HEK293 (cell line): ENCODE results near the gene APOO.

Source experiments
- CTCF ChIA-PET: fragments of 350-600 bp; formaldehyde crosslinking; extraction: SDS; loops from one replicate; lab custom pipeline; 2021; ENCODE audit warnings: antibody characterized with exemption; lab: Yijun Ruan, JAX
- POLR2A ChIA-PET: fragments of 300-600 bp; formaldehyde crosslinking; extraction: SDS; loops from one replicate; lab custom pipeline; 2020; ENCODE audit warnings: antibody characterized with exemption, inconsistent platforms; lab: Yijun Ruan, JAX
- H3K27ac ChIP-seq: fragments of 200-500 bp; sonication (Bioruptor generic); 2 replicates; pipeline ENCODE4 v1.5.1; 2014; ENCODE audit warnings: low read depth, low read length, control low read depth, inconsistent platforms; ENCODE audit errors: extremely low read depth
- H3K36me3 ChIP-seq, 2 experiments: fragments of 200-500 bp in 1 of 2; sonication (Bioruptor generic) in 1 of 2; 1 replicate in 1 of 2; 2 replicates in 1 of 2; pipeline ENCODE4 v1.5.1; 2014 to 2017; ENCODE audit warnings: inconsistent platforms in 2 of 2, low read length in 2 of 2; ENCODE audit not compliant: control insufficient read depth in 2 of 2, insufficient read depth in 1 of 2
- H3K4me1 ChIP-seq: fragments of 200-500 bp; sonication (Bioruptor generic); 2 replicates; pipeline ENCODE4 v1.5.1; 2014; ENCODE audit warnings: mild to moderate bottlenecking, low read length, inconsistent platforms; ENCODE audit not compliant: control insufficient read depth, insufficient read depth
- H3K4me3 ChIP-seq: 2 replicates; pipeline ENCODE4 v1.5.1; 2011; ENCODE audit warnings: low read depth, mild to moderate bottlenecking, control low read depth, low read length, moderate library complexity
- H3K9me3 ChIP-seq: fragments of 200-500 bp; sonication (Bioruptor generic); 2 replicates; pipeline ENCODE4 v1.5.1; 2014; ENCODE audit warnings: low read depth, low read length, inconsistent platforms; ENCODE audit not compliant: control insufficient read depth, insufficient read depth
- AEBP2 ChIP-seq: fragments of 450-650 bp; formaldehyde crosslinking; IDR thresholded peaks from 2 replicates; pipeline ENCODE4 v1.5.1; 2016; ENCODE audit warnings: missing biosample characterization, missing genetic modification characterization, borderline replicate concordance
- BCL11A ChIP-seq: fragments of 450-650 bp; formaldehyde crosslinking; IDR thresholded peaks from 2 replicates; pipeline ENCODE4 v1.5.1; 2016; ENCODE audit warnings: low read depth, missing biosample characterization, missing genetic modification characterization
- BCL11B ChIP-seq: fragments of 450-650 bp; formaldehyde crosslinking; IDR thresholded peaks from 2 replicates; pipeline ENCODE4 v1.5.1; 2016; ENCODE audit warnings: low read depth, missing biosample characterization, missing genetic modification characterization
- BCL6B ChIP-seq: fragments of 450-650 bp; formaldehyde crosslinking; IDR thresholded peaks from 2 replicates; pipeline ENCODE4 v1.5.1; 2017; ENCODE audit warnings: missing biosample characterization, missing genetic modification characterization
- GLI4 ChIP-seq: fragments of 450-650 bp; formaldehyde crosslinking; IDR thresholded peaks from 2 replicates; pipeline ENCODE4 v1.5.1; 2016; ENCODE audit warnings: missing biosample characterization, missing genetic modification characterization
- KLF9 ChIP-seq: fragments of 450-650 bp; formaldehyde crosslinking; IDR thresholded peaks from 2 replicates; pipeline ENCODE4 v1.5.1; 2016; ENCODE audit warnings: missing biosample characterization, missing genetic modification characterization, low read depth
- SALL2 ChIP-seq: fragments of 450-650 bp; formaldehyde crosslinking; IDR thresholded peaks from 2 replicates; pipeline ENCODE4 v1.5.0; 2017; ENCODE audit warnings: missing biosample characterization, mild to moderate bottlenecking, missing genetic modification characterization, borderline replicate concordance
- ZBTB17 ChIP-seq: fragments of 450-650 bp; formaldehyde crosslinking; IDR thresholded peaks from 2 replicates; pipeline ENCODE4 v1.5.1; 2016; ENCODE audit warnings: missing biosample characterization, missing genetic modification characterization
- ZBTB44 ChIP-seq: fragments of 450-650 bp; IDR thresholded peaks from 2 replicates; pipeline ENCODE4 v1.5.1; 2018; ENCODE audit warnings: missing biosample characterization, mild to moderate bottlenecking, missing genetic modification characterization
- ZIC2 ChIP-seq: fragments of 450-650 bp; formaldehyde crosslinking; IDR thresholded peaks from 2 replicates; pipeline ENCODE4 v1.5.1; 2016; ENCODE audit warnings: missing biosample characterization, missing genetic modification characterization
- ZNF132 ChIP-seq: fragments of 450-650 bp; formaldehyde crosslinking; IDR thresholded peaks from 2 replicates; pipeline ENCODE4 v1.5.1; 2017; ENCODE audit warnings: missing biosample characterization, missing genetic modification characterization, borderline replicate concordance
- ZNF133 ChIP-seq: fragments of 450-650 bp; formaldehyde crosslinking; IDR thresholded peaks from 2 replicates; pipeline ENCODE4 v1.5.1; 2016; ENCODE audit warnings: missing biosample characterization, missing genetic modification characterization
- ZNF157 ChIP-seq: fragments of 450-650 bp; formaldehyde crosslinking; IDR thresholded peaks from 2 replicates; pipeline ENCODE4 v1.5.1; 2016; ENCODE audit warnings: missing biosample characterization, missing genetic modification characterization
- ZNF18 ChIP-seq: fragments of 450-650 bp; formaldehyde crosslinking; IDR thresholded peaks from 2 replicates; pipeline ENCODE4 v1.5.1; 2016; ENCODE audit warnings: missing biosample characterization, missing genetic modification characterization
- ZNF248 ChIP-seq: fragments of 450-650 bp; formaldehyde crosslinking; IDR thresholded peaks from 2 replicates; pipeline ENCODE4 v1.5.1; 2017; ENCODE audit warnings: missing biosample characterization, missing genetic modification characterization
- ZNF354C ChIP-seq: fragments of 450-650 bp; formaldehyde crosslinking; IDR thresholded peaks from 2 replicates; pipeline ENCODE4 v1.5.1; 2016; ENCODE audit warnings: missing biosample characterization, missing genetic modification characterization, low read depth, borderline replicate concordance
- ZNF404 ChIP-seq: fragments of 450-650 bp; formaldehyde crosslinking; IDR thresholded peaks from 2 replicates; pipeline ENCODE4 v1.5.1; 2017; ENCODE audit warnings: missing biosample characterization, missing genetic modification characterization
- ZNF501 ChIP-seq: fragments of 450-650 bp; formaldehyde crosslinking; IDR thresholded peaks from 2 replicates; pipeline ENCODE4 v1.5.1; 2016; ENCODE audit warnings: missing biosample characterization, missing genetic modification characterization
- ZNF560 ChIP-seq: fragments of 450-650 bp; formaldehyde crosslinking; IDR thresholded peaks from 2 replicates; pipeline ENCODE4 v1.5.1; 2017; ENCODE audit warnings: missing biosample characterization, missing genetic modification characterization, borderline replicate concordance
- ZNF600 ChIP-seq: fragments of 450-650 bp; formaldehyde crosslinking; IDR thresholded peaks from 2 replicates; pipeline ENCODE4 v1.5.1; 2016; ENCODE audit warnings: missing biosample characterization, missing genetic modification characterization
- ZNF629 ChIP-seq: fragments of 450-650 bp; formaldehyde crosslinking; IDR thresholded peaks from 2 replicates; pipeline ENCODE4 v1.5.1; 2017; ENCODE audit warnings: missing biosample characterization, missing genetic modification characterization
- ZNF747 ChIP-seq: fragments of 450-650 bp; formaldehyde crosslinking; IDR thresholded peaks from 2 replicates; pipeline ENCODE4 v1.5.1; 2016; ENCODE audit warnings: missing biosample characterization, missing genetic modification characterization
- ZNF785 ChIP-seq: fragments of 450-650 bp; formaldehyde crosslinking; IDR thresholded peaks from 2 replicates; pipeline ENCODE4 v1.5.1; 2016; ENCODE audit warnings: missing biosample characterization, missing genetic modification characterization
- ZSCAN23 ChIP-seq: fragments of 450-650 bp; formaldehyde crosslinking; IDR thresholded peaks from 2 replicates; pipeline ENCODE4 v1.5.1; 2016; ENCODE audit warnings: missing biosample characterization, missing genetic modification characterization

Gene APOO

GRCh38 chrX:23854945-23855344 lies 52.8 kb downstream of the APOO start (continued):
- TF ChIP-seq ZNF404 (tag by site-specific recombination) (no peak), GLI4 (tag by site-specific recombination) (no peak), ZBTB44 (tag by site-specific recombination) (no peak), ZNF157 (no peak), ZNF600 (no peak), ZNF747 (no peak), ZNF132 (no peak)

GRCh38 chrX:23854122-23854521 lies 53.6 kb downstream of the APOO start:
- no peak for TF ChIP-seq ZNF629 (tag by site-specific recombination)
- no peak for TF ChIP-seq ZNF785 (tag by site-specific recombination)
- TF ChIP-seq BCL6B (tag by site-specific recombination): no peak
- TF ChIP-seq ZNF248 (tag by site-specific recombination): no peak
- TF ChIP-seq ZBTB17 (tag by site-specific recombination): no peak
- no peak for TF ChIP-seq ZNF560 (tag by site-specific recombination)
- TF ChIP-seq ZSCAN23 (tag by site-specific recombination): no peak
- no peak for TF ChIP-seq ZNF354C (tag by site-specific recombination)
- TF ChIP-seq ZNF501 (tag by site-specific recombination): no peak
- peak; percentile 86 for TF ChIP-seq ZNF18 (tag by site-specific recombination)
- TF ChIP-seq ZNF133 (tag by site-specific recombination): no peak
- TF ChIP-seq BCL11B: no peak
- no peak for TF ChIP-seq BCL11A (tag by site-specific recombination)
- no peak for TF ChIP-seq AEBP2 (tag by site-specific recombination)
- TF ChIP-seq KLF9 (tag by site-specific recombination): no peak
- no peak for TF ChIP-seq SALL2 (tag by site-specific recombination)
- peak; percentile 51; the same call in 1 of the 2 replicates for TF ChIP-seq ZIC2
- no peak overlapping the region for H3K4me3 ChIP-seq
- no peaks in the 10 kb centered on the region for H3K9me3 ChIP-seq
- no peak overlapping the region for H3K27ac ChIP-seq
- H3K4me1 ChIP-seq: no peaks in the 10 kb centered on the region
- ChIA-PET CTCF (interaction anchor here (0.7 to 1.8 kb wide), 2 partner anchors 48 to 625 kb away, joined by 3 to 6 read pairs; no protein-coding TSS in a partner anchor), POLR2A (no interaction called here)
- H3K36me3 ChIP-seq: peaks cover 0 to 4% of the 10 kb centered on the region in 2 experiments; a peak in 1 of 3 replicates
